H1 (cell line): Measurements from ENCODE around the gene P2RX1. TPM values are rescaled to one million over a fixed set of nuclear protein-coding genes. Genes with fewer than 3 reads are reported as not detected.
A peak's percentile ranks its signal among the peaks of the same experiment; 100 is the strongest.

Experiments
- ASH2L ChIP-seq: fragments of 200-600, 300-600 bp; sonication (generic); IDR thresholded peaks from one replicate; pipeline ENCODE4 v1.7.1; 2017; ENCODE audit warnings: low read length
- CEBPB ChIP-seq: IDR thresholded peaks from 2 replicates; pipeline ENCODE4 v1.6.1; 2012; ENCODE audit warnings: low read depth, low read length
- CREB1 ChIP-seq: IDR thresholded peaks from 2 replicates; pipeline ENCODE4 v1.6.1; 2012; ENCODE audit warnings: inconsistent platforms
- EP300 ChIP-seq, 2 experiments: IDR thresholded peaks; 1 replicate in 1 of 2; 2 replicates in 1 of 2; pipeline ENCODE4 v1.6.1; 2011 to 2012; ENCODE audit warnings: low read depth in 2 of 2, low read length in 2 of 2, mild to moderate bottlenecking in 2 of 2, borderline replicate concordance in 1 of 2, inconsistent platforms in 1 of 2, moderate library complexity in 1 of 2
- JUN ChIP-seq: IDR thresholded peaks from 2 replicates; pipeline ENCODE4 v1.6.1; 2011; ENCODE audit warnings: low read depth, mild to moderate bottlenecking, improper control_type of control experiment, low read length
- KDM4A ChIP-seq: IDR thresholded peaks from one replicate; pipeline ENCODE4 v1.7.1; 2012; ENCODE audit warnings: low read depth, mild to moderate bottlenecking, moderate library complexity, low read length, inconsistent platforms; ENCODE audit not compliant: severe bottlenecking
- MAX ChIP-seq: IDR thresholded peaks from 2 replicates; pipeline ENCODE4 v1.6.1; 2012; ENCODE audit warnings: inconsistent platforms
- NANOG ChIP-seq: IDR thresholded peaks from 2 replicates; pipeline ENCODE4 v1.6.1; 2011; ENCODE audit warnings: low read length, low read depth, mild to moderate bottlenecking, inconsistent platforms; ENCODE audit not compliant: insufficient read depth, poor library complexity, severe bottlenecking
- PHF8 ChIP-seq: fragments of 200-600 bp; sonication (generic); conservative IDR thresholded peaks from 2 replicates; pipeline ENCODE4 v1.7.1; 2012; ENCODE audit warnings: low read depth, mild to moderate bottlenecking, inconsistent platforms, low read length, moderate library complexity
- POLR2AphosphoS5 ChIP-seq: IDR thresholded peaks from 2 replicates; pipeline ENCODE4 v1.6.1; 2011; ENCODE audit warnings: low read depth, low read length
- RNF2 ChIP-seq: fragments of 200-900, 300-1000 bp; sonication (generic); IDR thresholded peaks from 2 replicates; pipeline ENCODE4 v1.7.1; 2016; ENCODE audit warnings: borderline replicate concordance, low read depth, mild to moderate bottlenecking, antibody characterized with exemption, low read length; ENCODE audit not compliant: poor library complexity, severe bottlenecking; ENCODE audit errors: missing control alignments
- SAP30 ChIP-seq: fragments of 300-600 bp; sonication (generic); IDR thresholded peaks from 2 replicates; pipeline ENCODE4 v1.7.1; 2012; ENCODE audit warnings: low read length, moderate library complexity, mild to moderate bottlenecking, inconsistent platforms; ENCODE audit not compliant: insufficient read depth, insufficient replicate concordance
- SIRT6 ChIP-seq: IDR thresholded peaks from one replicate; pipeline ENCODE4 v1.7.1; 2012; ENCODE audit warnings: low read length, inconsistent platforms
- SRF ChIP-seq: IDR thresholded peaks from 2 replicates; pipeline ENCODE4 v1.6.1; 2011; ENCODE audit warnings: mild to moderate bottlenecking, low read depth, low read length, moderate library complexity
- YY1 ChIP-seq: IDR thresholded peaks from 2 replicates; pipeline ENCODE4 v1.6.1; 2011; ENCODE audit warnings: low read depth, mild to moderate bottlenecking, low read length
- polyA plus RNA-seq, 7 experiments: library from polyadenylated mRNA; depleted of rRNA in 3 of 7; stranded (reverse) in 5 of 7; unstranded in 2 of 7; fragments of >200 nt in 5 of 7; fragments of 200-250 nt in 2 of 7; gene quantifications; 1 replicate in 5 of 7; 2 replicates in 1 of 7; 4 replicates in 1 of 7; pipeline versions ENCODE4 v1.2.1 to v1.2.3, GENCODE V29; 2011 to 2013; ENCODE audit warnings: missing spikeins in 2 of 7, mixed read lengths in 2 of 7
- total RNA-seq: library from RNA; stranded (reverse); fragmentation: NEBNext Ultra II Directional; extraction: Animal tissue kit (Norgen Biotek cat#: 25700); gene quantifications from 2 replicates; pipeline ENCODE4 v1.2.1, GENCODE V29; 2021

P2RX1 gene
- total and polyA plus RNA-seq, 2 of the 8 experiments (the other 6 are each of a cell fraction or from before 2014, with no cell fraction given), result 0.45 to 1.1 TPM

GRCh38 chr17:3893003-3893719 lies 23.1 kb downstream of the P2RX1 start, which contains the start of gene CAMKK1 (continued):
- TF ChIP-seq YY1, result no peak
- TF ChIP-seq PHF8, result peak; percentile 21; the same call in 1 of the 2 replicates
- TF ChIP-seq SAP30, result no peak
- no peak for TF ChIP-seq SIRT6
- peak; percentile 58 for TF ChIP-seq KDM4A
- no peak for TF ChIP-seq CREB1
- TF ChIP-seq ASH2L, result peak; percentile 26
- TF ChIP-seq MAX, result peak; percentile 39
- TF ChIP-seq JUN, result no peak
- TF ChIP-seq RNF2, result no peak
- peak; percentile 41; the same call in 1 of the 2 replicates for TF ChIP-seq POLR2AphosphoS5
- TF ChIP-seq SRF, result no peak
- no peak for TF ChIP-seq EP300 (IDR thresholded peaks at IDR 0.05; ENCODE audit: borderline replicate concordance in 1 of 2, low read depth in 2 of 2, low read length in 2 of 2)
- TF ChIP-seq CEBPB, result no peak
- TF ChIP-seq NANOG, result no peak
